Body of pancreas (tissue), 4 donors: Measurements from ENCODE around the gene ACSL4.

ENCODE experiments used
- CTCF ChIP-seq, 7 experiments: fragments of 450-650 bp in 4 of 7; fragments of 200-600 bp in 3 of 7; sonication (generic) in 3 of 7; IDR thresholded peaks; one replicate each; pipeline ENCODE4 v1.5.1; 2016 to 2019; ENCODE audit warnings: antibody characterized with exemption in 7 of 7
- POLR2A ChIP-seq, 3 donors: fragments of 450-650 bp; IDR thresholded peaks; one replicate each; pipeline ENCODE4 v1.6.1; 2016; ENCODE audit warnings: antibody characterized with exemption in 3 of 3, mild to moderate bottlenecking in 2 of 3

GRCh38 chrX:109681475-109682081, 51.5 kb downstream of the ACSL4 start:
- TF ChIP-seq CTCF (IDR thresholded peaks at IDR 0.05) (no peak), POLR2A (IDR thresholded peaks at IDR 0.05) (no peak)
